C4-2B (cell line): ENCODE measurements around the gene PDHX.

ENCODE experiments used
- CTCF ChIP-seq: fragments of 450-650 bp; conservative IDR thresholded peaks from 2 replicates; pipeline ENCODE4 v1.5.1; 2017; ENCODE audit warnings: mild to moderate bottlenecking
- ZFX ChIP-seq: fragments of 450-650 bp; IDR thresholded peaks from 2 replicates; pipeline ENCODE4 v1.6.1; 2017

DNA sequence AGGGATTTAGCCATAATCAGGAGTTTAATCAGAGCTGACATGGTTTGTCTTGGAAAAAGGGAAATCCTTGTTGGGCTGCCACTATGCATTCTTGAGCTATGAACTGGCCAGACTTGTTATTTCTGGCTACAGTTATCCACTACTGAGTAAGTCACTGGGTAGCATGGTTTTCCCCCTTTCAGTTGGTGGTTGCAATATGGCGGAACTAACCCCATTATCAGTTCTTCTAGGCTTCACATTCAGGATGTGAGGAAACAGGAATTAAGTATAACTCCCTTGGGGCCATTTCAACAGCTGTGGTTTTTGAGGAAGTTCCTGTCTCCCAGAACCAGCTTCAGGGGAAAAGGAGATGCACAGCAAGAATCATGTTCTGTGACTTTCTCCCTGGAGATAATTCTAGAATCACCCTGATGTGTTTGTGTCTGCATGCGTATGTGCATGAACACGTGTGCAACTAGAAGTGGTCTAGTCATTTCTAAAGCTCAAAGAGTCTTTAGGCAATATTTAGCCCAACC is 119.5 kb downstream of the PDHX start:
- no peak for TF ChIP-seq CTCF
- TF ChIP-seq ZFX: no peak
